K562 (cell line): Measurements from ENCODE around the gene INKA2. TPM values are rescaled to one million over a fixed set of nuclear protein-coding genes. Genes with fewer than 3 reads are reported as not detected.

Source experiments
- ATAC-seq: fragments of 200-7000 bp; cut with Tn5 transposase; 3 replicates; pipeline ENCODE4 v1.9.1; 2020; ENCODE audit warnings: moderate library complexity
- BruUV-seq: library from RNA; stranded (reverse); fragments of 400-500 nt; replicated peaks from 2 replicates; lab custom pipeline; 2021; lab: Mats Ljungman, UMichigan
- CTCF ChIA-PET: fragments of 300-600 bp; formaldehyde crosslinking; extraction: SDS; loops from one replicate; lab custom pipeline; 2021; ENCODE audit warnings: low intra/inter-chr PET ratio; lab: Yijun Ruan, JAX
- POLR2A ChIA-PET: fragments of 300-600, 350-650 bp; sonication (Branson Sonifier 250); formaldehyde crosslinking; extraction: SDS; loops from one replicate; lab custom pipeline; 2021; ENCODE audit warnings: antibody characterized with exemption, inconsistent platforms; lab: Yijun Ruan, JAX
- DNase-seq, 4 experiments: peaks; one replicate each; pipeline versions ENCODE4 v3.0.0 to v3.0.0-alpha.2; 2011 to 2018; ENCODE audit warnings: low spot score in 3 of 4, mixed read lengths in 3 of 4; ENCODE audit errors: extremely low read depth in 1 of 4
- FAIRE-seq: peaks from 2 replicates; lab custom pipeline; 2011; peaks lifted over from hg19 to GRCh38; lab: Jason Lieb, UNC
- H2AFZ ChIP-seq: 2 replicates; pipeline ENCODE4 v1.6.0; 2011; ENCODE audit warnings: low read depth, low read length, control low read depth, inconsistent platforms
- H3K27ac ChIP-seq: fragments of 200-600 bp; 3 replicates; pipeline ENCODE4 v1.8.0; 2011; ENCODE audit warnings: low read depth, mild to moderate bottlenecking, control low read depth, inconsistent platforms, low read length, moderate library complexity, mixed read lengths; ENCODE audit errors: extremely low read depth
- H3K27me3 ChIP-seq, 2 experiments: fragments of 300-600 bp in 1 of 2; 2 replicates in 1 of 2; 3 replicates in 1 of 2; pipeline versions ENCODE4 v1.6.0 to v1.8.0; 2011; ENCODE audit warnings: inconsistent platforms in 2 of 2, low read length in 2 of 2, mild to moderate bottlenecking in 1 of 2, mixed read lengths in 1 of 2, moderate library complexity in 1 of 2; ENCODE audit not compliant: control insufficient read depth in 2 of 2, insufficient read depth in 2 of 2
- H3K36me3 ChIP-seq: fragments of 300-600 bp; 3 replicates; pipeline ENCODE4 v1.8.0; 2011; ENCODE audit warnings: mild to moderate bottlenecking, low read length, inconsistent platforms; ENCODE audit not compliant: control insufficient read depth, insufficient read depth
- H3K4me1 ChIP-seq, 2 experiments: fragments of 200-600 bp in 1 of 2; replicated peaks in 1 of 2; 2 replicates in 1 of 2; 3 replicates in 1 of 2; pipeline versions ENCODE4 v1.5.1 to v1.8.0; 2011; ENCODE audit warnings: inconsistent platforms in 2 of 2, low read length in 2 of 2, mild to moderate bottlenecking in 1 of 2, mixed read lengths in 1 of 2, moderate library complexity in 1 of 2; ENCODE audit not compliant: control insufficient read depth in 2 of 2, insufficient read depth in 2 of 2
- H3K4me2 ChIP-seq: 2 replicates; pipeline ENCODE4 v1.6.1; 2011; ENCODE audit warnings: low read length, control low read depth, inconsistent platforms, mixed read lengths; ENCODE audit not compliant: insufficient read depth
- H3K4me3 ChIP-seq: fragments of 200-600 bp; sonication (generic), shearing (Covaris generic); 2 replicates; pipeline ENCODE4 v1.5.1; 2016; ENCODE audit warnings: control low read depth, inconsistent platforms
- H3K79me2 ChIP-seq: fragments of 200-600 bp; 3 replicates; pipeline ENCODE4 v1.8.0; 2011; ENCODE audit warnings: low read length, inconsistent platforms; ENCODE audit not compliant: control insufficient read depth, insufficient read depth
- H3K9ac ChIP-seq, 2 experiments: 2 replicates each; pipeline versions ENCODE4 v1.6.0 to v1.6.1; 2011; ENCODE audit warnings: low read depth in 2 of 2, low read length in 2 of 2, control low read depth in 1 of 2, inconsistent platforms in 1 of 2, mild to moderate bottlenecking in 1 of 2, mixed read lengths in 1 of 2; ENCODE audit not compliant: insufficient read depth in 1 of 2
- H3K9me1 ChIP-seq: one replicate; pipeline ENCODE4 v1.6.0; 2011; ENCODE audit warnings: inconsistent platforms, mild to moderate bottlenecking, low read length, moderate library complexity; ENCODE audit not compliant: control insufficient read depth, insufficient read depth
- H3K9me3 ChIP-seq: replicated peaks from 2 replicates; pipeline ENCODE4 v1.5.1; 2011; ENCODE audit warnings: low read depth, low read length, inconsistent platforms; ENCODE audit not compliant: control insufficient read depth, insufficient read depth
- H4K20me1 ChIP-seq: replicated peaks from 2 replicates; pipeline ENCODE4 v1.6.1; 2011; ENCODE audit warnings: low read length, inconsistent platforms, mixed read lengths; ENCODE audit not compliant: control insufficient read depth, insufficient read depth
- CEBPG ChIP-seq, 3 experiments: fragments of 200-800 bp in 1 of 3; sonication (Bioruptor generic) in 1 of 3; sonication (generic) in 1 of 3; formaldehyde crosslinking in 1 of 3; IDR thresholded peaks in 2 of 3; conservative IDR thresholded peaks in 1 of 3; 2 replicates each; pipeline versions ENCODE4 v1.6.1 to v1.8.0; 2016 to 2022; ENCODE audit warnings: missing compliant biosample characterization in 2 of 3, missing genetic modification characterization in 2 of 3, mild to moderate bottlenecking in 1 of 3, missing genetic modification reagents in 1 of 3
- ELF2 ChIP-seq: fragments of 250-450 bp; sonication (Bioruptor Pico); IDR thresholded peaks from 2 replicates; pipeline ENCODE4 v1.5.0; 2021; ENCODE audit warnings: mild to moderate bottlenecking
- L3MBTL2 ChIP-seq: fragments of 450-650 bp; IDR thresholded peaks from 2 replicates; pipeline ENCODE4 v1.6.1; 2016; ENCODE audit warnings: mild to moderate bottlenecking, moderate library complexity
- RBFOX2 ChIP-seq: fragments of 200-400 bp; formaldehyde crosslinking; IDR thresholded peaks from 2 replicates; pipeline ENCODE4 v1.6.1; 2017; ENCODE audit warnings: low read depth, mild to moderate bottlenecking, low read length, moderate library complexity
- SAFB2 ChIP-seq: fragments of 200-400 bp; formaldehyde crosslinking; IDR thresholded peaks from 2 replicates; pipeline ENCODE4 v1.6.1; 2018; ENCODE audit warnings: borderline replicate concordance, low read length, low read depth, moderate library complexity; ENCODE audit not compliant: severe bottlenecking
- in situ Hi-C: fragments of 300-500 bp; cut with MboI; formaldehyde crosslinking; loops from 4 replicates; pipeline ENCODE4 v1.15.0; 2018; ENCODE audit warnings: inconsistent platforms, mixed read lengths
- intact Hi-C: fragments of 100-400 bp; cut with micrococcal nuclease; formaldehyde crosslinking; loops from 2 replicates; pipeline ENCODE4 v1.14.2; 2022
- polyA plus RNA-seq, 8 experiments: library from polyadenylated mRNA; depleted of rRNA in 4 of 8; stranded (reverse) in 5 of 8; unstranded in 3 of 8; fragments of >200 nt; fragmentation: Nextera tagmentation in 2 of 8; fragmentation: Illumina TruSeq in 1 of 8; extraction: Ambion mirVana in 2 of 8; extraction: Trizol in 1 of 8; gene quantifications; 2 replicates each; pipeline versions ENCODE4 v1.2.1 to v1.2.3, GENCODE V29; 2011 to 2014; ENCODE audit warnings: inconsistent platforms in 1 of 8, missing spikeins in 1 of 8
- total RNA-seq, 7 experiments: library from RNA; depleted of rRNA in 6 of 7; stranded (reverse); fragments of >200 nt in 6 of 7; fragmentation: Illumina TruSeq in 2 of 7; extraction: Trizol in 2 of 7; gene quantifications; 2 replicates each; pipeline versions ENCODE4 v1.2.1 to v1.2.3, GENCODE V29; 2011 to 2021; ENCODE audit warnings: low replicate concordance in 1 of 7

The INKA2 gene
- total and polyA plus RNA-seq, 9 of the 15 experiments (the other 6 are each of a cell fraction or from before 2014, with no cell fraction given): 0.04 to 1.4 (median 0.26) TPM; not detected in 1

DNA sequence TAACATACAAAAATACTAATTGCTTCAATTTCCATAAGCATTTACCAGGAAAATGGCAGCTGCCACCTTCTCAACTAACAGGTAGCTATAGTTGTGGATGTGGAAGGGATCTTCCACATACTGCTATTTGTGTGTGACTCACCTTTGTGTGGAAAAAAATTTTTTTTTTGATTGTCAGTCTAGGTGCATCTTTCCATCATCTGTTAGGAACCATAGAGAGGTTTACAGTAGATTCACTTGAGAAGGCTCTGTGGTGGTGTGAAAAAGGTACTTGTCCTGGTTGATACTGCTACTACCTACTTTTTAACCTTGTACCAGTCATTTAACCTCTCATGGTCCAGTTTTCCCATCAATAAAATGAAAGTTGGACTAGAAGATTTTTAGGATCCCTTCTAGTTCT is 29.4 kb upstream of the INKA2 start:
- in situ Hi-C loops (loop anchor here (5.0 kb wide), 1 partner anchor 546 kb away; no protein-coding TSS in a partner anchor), intact Hi-C loops (loop anchor here (1.0 to 5.0 kb wide), 2 partner anchors 261 to 287 kb away; no protein-coding TSS in a partner anchor)
- Histone ChIP-seq H3K36me3 (peaks cover 61% of the 10 kb centered on the region), H3K27ac (no peak overlapping the region), H3K4me2 (no peak overlapping the region), H4K20me1 (no peaks in the 10 kb centered on the region; the same call in 1 of the 2 replicates), H3K4me1 (no peaks in the 10 kb centered on the region), H3K79me2 (peaks cover 3% of the 10 kb centered on the region; the same call in 1 of the 3 replicates), H3K9me3 (no peaks in the 10 kb centered on the region), H3K27me3 (no peaks in the 10 kb centered on the region), H3K9me1 (no peaks in the 10 kb centered on the region), H3K4me3 (no peak overlapping the region), H2AFZ (no peak overlapping the region), H3K9ac (no peak overlapping the region)
- ChIA-PET POLR2A (interaction anchor here (0.6 to 5.9 kb wide), 7 partner anchors 8 to 457 kb away, joined by 3 to 43 read pairs (median 3); partner anchors contain the start of gene DDX20), CTCF (interaction anchor here (1.3 to 5.1 kb wide), 5 partner anchors 22 to 545 kb away, joined by 3 to 61 read pairs (median 6); no protein-coding TSS in a partner anchor)
- no peak for FAIRE-seq
- no TSS peak for BruUV-seq
- no peak; the same call in 2 of the 3 replicates for ATAC-seq
- no peak for DNase-seq
- no peak for TF ChIP-seq L3MBTL2
- 0 out of 2 replicates have a peak, but pooled peaks have one; percentile 17 for TF ChIP-seq ELF2

DNA sequence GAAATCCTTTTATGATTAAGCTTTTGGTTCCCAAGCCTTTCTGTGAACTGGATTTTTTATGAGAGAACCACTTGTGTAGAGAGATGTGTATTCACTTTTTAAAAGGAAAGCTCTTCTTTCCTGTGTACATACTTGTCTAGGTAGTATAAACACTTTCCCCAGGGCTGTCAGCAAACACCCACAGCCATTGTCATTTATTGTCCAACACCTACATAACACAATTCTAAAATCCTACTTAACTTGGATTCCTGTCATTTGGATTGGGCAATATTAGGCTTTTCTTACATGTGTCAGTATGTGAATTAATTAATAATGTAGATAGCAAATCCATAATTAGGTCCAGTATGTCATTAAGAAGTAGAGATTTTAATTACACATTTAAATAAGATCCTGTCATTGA is 28.8 kb upstream of the INKA2 start:
- H2AFZ ChIP-seq: no peak overlapping the region
- no peaks in the 10 kb centered on the region for H3K9me1 ChIP-seq
- H4K20me1 ChIP-seq: no peaks in the 10 kb centered on the region; the same call in 1 of the 2 replicates
- H3K9me3 ChIP-seq: no peaks in the 10 kb centered on the region
- intact Hi-C loops (loop anchor here (5.0 kb wide), 1 partner anchor 261 kb away; no protein-coding TSS in a partner anchor), in situ Hi-C loops (loop anchor here (5.0 kb wide), 1 partner anchor 546 kb away; no protein-coding TSS in a partner anchor)
- DNase-seq: no peak
- no peak overlapping the region for H3K4me2 ChIP-seq
- H3K27me3 ChIP-seq: no peaks in the 10 kb centered on the region
- no peak overlapping the region for H3K4me3 ChIP-seq
- H3K79me2 ChIP-seq: peaks cover 3% of the 10 kb centered on the region; the same call in 1 of the 3 replicates
- TF ChIP-seq CEBPG (CRISPR knock-in tag; IDR thresholded peaks at IDR 0.05) (no peak), CEBPG (tag; conservative IDR thresholded peaks at IDR 0.05 in 1 of 2, IDR thresholded peaks at IDR 0.05 in 1 of 2) (peak; percentile 37 to 45; a peak in 1 of 4 replicates), RBFOX2 (0 out of 2 replicates have a peak, but pooled peaks have one; percentile 16), SAFB2 (no peak)
- peaks cover 67% of the 10 kb centered on the region for H3K36me3 ChIP-seq
- BruUV-seq: no TSS peak
- POLR2A ChIA-PET: interaction anchor here (0.7 to 5.9 kb wide), 8 partner anchors 12 to 456 kb away, joined by 3 to 43 read pairs (median 3); partner anchors contain the start of gene DDX20
- ATAC-seq: no peak
- H3K9ac ChIP-seq: no peak overlapping the region
- H3K4me1 ChIP-seq: no peaks in the 10 kb centered on the region
- no peak overlapping the region for H3K27ac ChIP-seq
- CTCF ChIA-PET: interaction anchor here (1.3 to 5.1 kb wide), 3 partner anchors 53 to 545 kb away, joined by 3 to 61 read pairs (median 39); no protein-coding TSS in a partner anchor
- FAIRE-seq: no peak
